ENCODE data around the gene UBE4B. TPM values are rescaled to one million over a fixed set of nuclear protein-coding genes. Genes with fewer than 3 reads are reported as not detected.
"Not testable (repeated sequence)": the region's sequence is repeated elsewhere in the genome, so short reads cannot be mapped to it uniquely, and the experiment has no call there.

Gene UBE4B
- total and polyA plus RNA-seq, 9 donors: 26.3 to 46.9 (median 38.9) TPM

DNA sequence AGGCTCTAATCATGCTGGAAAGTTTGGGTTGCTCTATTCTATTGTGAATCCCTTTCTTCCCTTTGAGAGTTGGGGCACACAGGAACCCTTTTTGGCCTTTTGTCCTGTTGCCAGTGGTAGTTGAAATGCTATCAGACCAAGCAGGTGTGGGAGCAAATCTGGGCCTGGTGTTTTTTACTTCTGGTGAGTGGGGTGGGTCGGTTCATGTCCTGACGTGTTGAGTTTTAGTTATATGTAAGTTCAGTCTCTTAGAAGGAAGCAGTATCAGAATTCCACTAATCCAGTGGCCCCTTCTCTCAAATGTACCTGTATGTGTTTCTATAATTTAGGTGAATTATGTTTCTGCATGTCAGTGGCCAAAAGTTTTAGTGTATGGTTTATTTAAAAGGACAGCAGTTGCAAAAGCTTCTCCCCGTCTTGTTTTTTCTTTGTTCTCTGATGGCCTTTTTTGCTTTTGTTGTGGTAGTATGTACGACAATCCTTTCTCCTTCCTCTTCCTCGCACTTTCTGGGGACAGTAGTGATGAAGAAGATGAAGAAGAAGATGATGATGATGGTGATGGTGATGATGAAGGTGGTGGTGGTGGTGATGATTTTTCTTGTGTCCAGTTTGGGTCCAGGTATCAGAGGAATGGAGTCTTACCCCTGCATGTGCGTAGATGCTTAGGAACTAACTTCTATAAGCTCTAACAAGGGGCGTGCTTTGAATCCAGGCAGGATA lies 74.2 kb downstream of the UBE4B start:
- DNase-seq: no peak
- no peak overlapping the region for H3K4me3 ChIP-seq
- H3K27ac ChIP-seq: no peak overlapping the region
- H3K27me3 ChIP-seq: no peaks in the 10 kb centered on the region
- WGBS, 3 donors: 91 to 94% (median 92%) methylated on average over 7 of the region's 7 CpGs
- H3K9me3 ChIP-seq: no peaks in the 10 kb centered on the region
- H3K4me1 ChIP-seq (ENCODE audit: insufficient read depth): no peaks in the 10 kb centered on the region
- TF ChIP-seq POLR2A (IDR thresholded peaks at IDR 0.05) (no peak), EP300 (IDR thresholded peaks at IDR 0.05) (no peak)
- TF ChIP-seq, protein P1, sequence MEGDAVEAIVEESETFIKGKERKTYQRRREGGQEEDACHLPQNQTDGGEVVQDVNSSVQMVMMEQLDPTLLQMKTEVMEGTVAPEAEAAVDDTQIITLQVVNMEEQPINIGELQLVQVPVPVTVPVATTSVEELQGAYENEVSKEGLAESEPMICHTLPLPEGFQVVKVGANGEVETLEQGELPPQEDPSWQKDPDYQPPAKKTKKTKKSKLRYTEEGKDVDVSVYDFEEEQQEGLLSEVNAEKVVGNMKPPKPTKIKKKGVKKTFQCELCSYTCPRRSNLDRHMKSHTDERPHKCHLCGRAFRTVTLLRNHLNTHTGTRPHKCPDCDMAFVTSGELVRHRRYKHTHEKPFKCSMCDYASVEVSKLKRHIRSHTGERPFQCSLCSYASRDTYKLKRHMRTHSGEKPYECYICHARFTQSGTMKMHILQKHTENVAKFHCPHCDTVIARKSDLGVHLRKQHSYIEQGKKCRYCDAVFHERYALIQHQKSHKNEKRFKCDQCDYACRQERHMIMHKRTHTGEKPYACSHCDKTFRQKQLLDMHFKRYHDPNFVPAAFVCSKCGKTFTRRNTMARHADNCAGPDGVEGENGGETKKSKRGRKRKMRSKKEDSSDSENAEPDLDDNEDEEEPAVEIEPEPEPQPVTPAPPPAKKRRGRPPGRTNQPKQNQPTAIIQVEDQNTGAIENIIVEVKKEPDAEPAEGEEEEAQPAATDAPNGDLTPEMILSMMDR (IDR thresholded peaks at IDR 0.05): no peak
- intact Hi-C loops (cut with DNase I): no loop called here
- H3K36me3 ChIP-seq: no peaks in the 10 kb centered on the region

DNA sequence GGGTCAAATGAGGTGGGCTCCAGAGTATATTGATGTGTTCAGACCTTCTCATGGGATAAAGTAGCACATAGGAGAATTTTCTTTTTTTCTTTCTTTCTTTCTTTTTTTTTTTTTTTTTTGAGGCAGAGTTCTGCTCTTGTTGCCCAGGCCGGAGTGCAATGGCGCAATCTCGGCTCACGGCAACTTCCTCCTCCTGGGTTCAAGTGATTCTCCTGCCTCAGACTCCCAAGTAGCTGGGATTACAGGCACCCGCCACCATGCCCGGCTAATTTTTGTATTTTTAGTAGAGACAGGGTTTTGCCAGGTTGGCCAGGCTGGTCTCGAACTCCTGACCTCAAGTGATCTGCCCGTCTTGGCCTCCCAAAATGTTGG lies 74.7 kb downstream of the UBE4B start:
- H3K4me3 ChIP-seq; DNase-seq; intact Hi-C loops (cut with DNase I); H3K27me3 ChIP-seq; H3K27ac ChIP-seq; H3K9me3 ChIP-seq; H3K36me3 ChIP-seq; H3K4me1 ChIP-seq (ENCODE audit: insufficient read depth): not testable (repeated sequence)
- WGBS, 3 donors: 93 to 95% (median 95%) methylated on average over 8 of the region's 8 CpGs

DNA sequence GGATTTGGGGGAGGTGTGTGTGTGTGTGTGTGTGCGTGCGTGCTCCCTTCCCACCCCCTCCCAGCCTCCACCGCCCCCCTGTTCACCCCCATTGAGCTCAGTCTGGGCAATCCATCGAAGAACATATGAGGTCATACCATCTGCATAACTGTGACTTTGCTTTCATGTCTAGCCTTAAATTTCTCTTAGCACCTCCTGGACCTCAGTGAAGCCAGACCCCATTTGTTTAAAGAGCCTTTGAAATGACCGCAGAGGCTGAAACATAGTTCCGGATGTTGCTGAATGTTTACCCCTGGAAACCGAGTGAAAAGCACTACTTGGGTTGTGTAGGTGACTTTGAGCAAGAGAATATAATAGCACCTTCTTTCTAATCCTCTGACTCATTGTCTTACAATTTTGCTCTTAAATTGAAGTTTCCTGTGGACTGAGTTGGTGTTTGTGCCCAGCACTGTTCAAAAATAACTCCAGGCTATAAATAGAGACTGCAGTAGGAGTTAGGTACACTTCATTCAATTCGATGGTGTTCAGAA lies 75.4 kb downstream of the UBE4B start:
- Histone ChIP-seq H3K36me3 (no peaks in the 10 kb centered on the region), H3K4me1 (ENCODE audit: insufficient read depth) (no peaks in the 10 kb centered on the region), H3K27ac (no peak overlapping the region), H3K27me3 (no peaks in the 10 kb centered on the region), H3K4me3 (no peak overlapping the region), H3K9me3 (no peaks in the 10 kb centered on the region)
- TF ChIP-seq POLR2A (IDR thresholded peaks at IDR 0.05): no peak
- TF ChIP-seq, protein P1 (IDR thresholded peaks at IDR 0.05): no peak
- TF ChIP-seq EP300 (IDR thresholded peaks at IDR 0.05): no peak
- intact Hi-C loops (cut with DNase I): no loop called here
- DNase-seq: no peak
- 72 to 74% (median 72%) methylated on average over 8 of the region's 8 CpGs for WGBS, 3 donors

DNA sequence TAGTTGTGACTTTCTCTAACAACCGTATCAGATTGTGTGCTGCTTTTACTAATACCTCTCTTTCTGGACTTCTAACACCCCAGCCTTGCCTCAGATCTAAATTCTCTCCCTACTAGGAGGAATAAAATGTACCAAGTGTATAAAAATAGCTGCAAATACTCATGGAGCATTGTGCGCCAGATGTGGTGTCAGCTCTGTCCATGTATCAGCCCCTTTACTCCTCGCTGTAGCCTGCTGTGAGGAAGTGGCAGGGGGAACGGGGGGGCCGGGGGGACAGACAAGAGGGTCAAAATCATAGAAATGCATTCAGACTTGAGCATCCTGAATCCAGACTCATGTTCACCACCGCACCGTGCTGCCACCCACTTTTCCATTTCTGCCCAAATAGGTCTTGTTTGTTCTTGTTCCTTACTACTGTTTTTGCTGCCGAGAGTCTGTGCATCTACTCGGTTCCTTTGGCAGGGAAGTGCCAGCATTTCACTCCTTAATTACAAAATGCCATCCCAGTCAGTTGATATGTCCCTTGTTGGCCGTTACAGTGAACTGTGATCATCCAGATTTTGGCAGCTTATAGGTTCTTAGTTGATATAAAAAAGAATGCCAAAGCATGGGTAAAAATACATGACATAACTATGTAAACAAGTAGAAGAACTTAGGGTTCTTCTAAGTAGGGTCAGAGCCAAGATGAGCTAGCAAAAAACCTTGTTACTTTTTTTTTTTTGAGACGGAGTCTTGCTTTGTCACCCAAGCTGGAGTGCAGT lies 76.4 kb downstream of the UBE4B start:
- no peak for DNase-seq
- Histone ChIP-seq H3K4me3 (no peak overlapping the region), H3K9me3 (no peaks in the 10 kb centered on the region), H3K36me3 (no peaks in the 10 kb centered on the region), H3K27ac (no peak overlapping the region), H3K4me1 (ENCODE audit: insufficient read depth) (no peaks in the 10 kb centered on the region), H3K27me3 (no peaks in the 10 kb centered on the region)
- no peak for TF ChIP-seq EP300 (IDR thresholded peaks at IDR 0.05)
- TF ChIP-seq, protein P1 (IDR thresholded peaks at IDR 0.05): no peak
- no peak for TF ChIP-seq POLR2A (IDR thresholded peaks at IDR 0.05)
- intact Hi-C loops (cut with DNase I): no loop called here
- WGBS, 3 donors: 66 to 71% (median 70%) methylated on average over 11 of the region's 11 CpGs

DNA sequence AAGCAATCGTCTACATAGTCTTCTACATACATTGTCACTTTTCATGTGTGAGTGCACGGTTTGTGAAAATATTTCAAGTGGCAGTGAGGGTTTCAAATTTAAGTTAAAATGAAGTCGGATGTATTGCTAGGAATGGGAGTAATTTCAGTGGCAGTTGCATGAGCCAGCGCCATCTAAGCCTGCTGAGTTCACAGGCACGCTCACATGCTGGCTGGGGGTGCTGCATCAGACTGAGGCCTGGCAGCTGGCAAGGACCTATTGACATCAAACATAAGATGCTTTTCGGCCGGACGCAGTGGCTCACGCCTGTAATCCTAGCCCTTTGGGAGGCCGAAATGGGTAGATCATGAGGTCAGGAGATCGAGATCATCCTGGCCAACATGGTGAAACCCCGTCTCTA lies 80.7 kb downstream of the UBE4B start:
- TF ChIP-seq EP300 (IDR thresholded peaks at IDR 0.05) (no peak), POLR2A (IDR thresholded peaks at IDR 0.05) (no peak)
- TF ChIP-seq, protein P1 (IDR thresholded peaks at IDR 0.05): no peak
- no peaks in the 10 kb centered on the region for H3K36me3 ChIP-seq
- no peaks in the 10 kb centered on the region for H3K9me3 ChIP-seq
- DNase-seq: no peak
- H3K27ac ChIP-seq: no peak overlapping the region
- no peak overlapping the region for H3K4me3 ChIP-seq
- intact Hi-C loops (cut with DNase I): no loop called here
- 93 to 96% (median 96%) methylated on average over 12 of the region's 12 CpGs for WGBS, 3 donors
- no peaks in the 10 kb centered on the region for H3K4me1 ChIP-seq (ENCODE audit: insufficient read depth)
- H3K27me3 ChIP-seq: no peaks in the 10 kb centered on the region
